DOHH2 (cell line): ENCODE results near the gene ADNP2.

ENCODE experiments used
- H3F3A ChIP-seq: fragments of 200-600 bp; sonication (generic), shearing (Covaris generic); 2 replicates; pipeline ENCODE4 v1.6.0; 2016; ENCODE audit warnings: antibody characterized with exemption, mild to moderate bottlenecking; ENCODE audit not compliant: control insufficient read depth, insufficient read depth
- H3K27ac ChIP-seq: fragments of 200-600 bp; sonication (generic); 2 replicates; pipeline ENCODE4 v1.5.1; 2014; ENCODE audit warnings: low read depth, mild to moderate bottlenecking, low read length, moderate library complexity
- H3K27me3 ChIP-seq: fragments of 200-600 bp; sonication (generic); 2 replicates; pipeline ENCODE4 v1.6.1; 2014; ENCODE audit warnings: mild to moderate bottlenecking, low read length, mixed read lengths; ENCODE audit not compliant: control insufficient read depth
- H3K36me3 ChIP-seq: fragments of 200-600 bp; sonication (generic); 2 replicates; pipeline ENCODE4 v1.6.1; 2014; ENCODE audit warnings: mild to moderate bottlenecking, low read length, moderate library complexity, mixed read lengths; ENCODE audit not compliant: control insufficient read depth
- H3K4me1 ChIP-seq: fragments of 200-600 bp; sonication (generic); 2 replicates; pipeline ENCODE4 v1.6.1; 2014; ENCODE audit warnings: mild to moderate bottlenecking, low read length, mixed read lengths; ENCODE audit not compliant: control insufficient read depth
- H3K4me2 ChIP-seq: fragments of 200-600 bp; sonication (generic); 2 replicates; pipeline ENCODE4 v1.6.0; 2014; ENCODE audit warnings: mild to moderate bottlenecking, low read length, moderate library complexity
- H3K4me3 ChIP-seq: fragments of 200-600 bp; sonication (generic); 2 replicates; pipeline ENCODE4 v1.5.1; 2014; ENCODE audit warnings: mild to moderate bottlenecking, low read length, mixed read lengths
- H3K79me2 ChIP-seq: fragments of 200-600 bp; sonication (generic); 2 replicates; pipeline ENCODE4 v1.6.1; 2014; ENCODE audit warnings: mild to moderate bottlenecking, low read length, mixed read lengths; ENCODE audit not compliant: control insufficient read depth
- H3K9me2 ChIP-seq: fragments of 200-600 bp; sonication (generic); replicated peaks from 2 replicates; pipeline ENCODE4 v1.6.1; 2014; ENCODE audit warnings: mild to moderate bottlenecking, low read length, mixed read lengths; ENCODE audit not compliant: control insufficient read depth
- H3K9me3 ChIP-seq: fragments of 200-600 bp; sonication (generic); 2 replicates; pipeline ENCODE4 v1.6.1; 2014; ENCODE audit warnings: antibody characterized with exemption, low read length, mixed read lengths; ENCODE audit not compliant: control insufficient read depth, insufficient read depth
- H4K20me1 ChIP-seq: fragments of 200-600 bp; sonication (generic); 2 replicates; pipeline ENCODE4 v1.6.0; 2014; ENCODE audit warnings: low read depth, mild to moderate bottlenecking, antibody characterized with exemption, low read length, moderate library complexity; ENCODE audit not compliant: control insufficient read depth, insufficient read depth
- CTCF ChIP-seq: fragments of 200-600 bp; sonication (generic); IDR thresholded peaks from one replicate; pipeline ENCODE4 v1.5.1; 2014; ENCODE audit warnings: antibody characterized with exemption, mild to moderate bottlenecking, low read depth, low read length; ENCODE audit not compliant: poor library complexity, severe bottlenecking
- EZH2phosphoT487 ChIP-seq: fragments of 200-600 bp; sonication (generic); IDR thresholded peaks from 2 replicates; pipeline ENCODE4 v1.6.1; 2017; ENCODE audit warnings: borderline replicate concordance, mild to moderate bottlenecking, antibody characterized with exemption, low read length, moderate library complexity, mixed read lengths

ADNP2 gene

GRCh38 chr18:80075940-80076339 lies 33.1 kb upstream of the ADNP2 start:
- no peaks in the 10 kb centered on the region for H4K20me1 ChIP-seq
- H3K9me2 ChIP-seq: no peaks in the 10 kb centered on the region
- no peaks in the 10 kb centered on the region for H3K79me2 ChIP-seq
- H3K27me3 ChIP-seq: no peaks in the 10 kb centered on the region
- no peak overlapping the region for H3K27ac ChIP-seq
- H3K4me2 ChIP-seq: no peak overlapping the region
- no peak overlapping the region for H3K4me3 ChIP-seq
- H3K4me1 ChIP-seq: no peaks in the 10 kb centered on the region
- H3K9me3 ChIP-seq: peaks cover 6% of the 10 kb centered on the region; the same call in 1 of the 2 replicates
- H3K36me3 ChIP-seq: no peaks in the 10 kb centered on the region
- TF ChIP-seq CTCF (no peak), EZH2phosphoT487 (no peak)
- H3F3A ChIP-seq: no peaks in the 10 kb centered on the region

- Histone ChIP-seq H3K27ac (no peak overlapping the region), H3K4me1 (no peaks in the 10 kb centered on the region), H4K20me1 (no peaks in the 10 kb centered on the region), H3K9me3 (peaks cover 6% of the 10 kb centered on the region; the same call in 1 of the 2 replicates), H3K9me2 (no peaks in the 10 kb centered on the region), H3K79me2 (no peaks in the 10 kb centered on the region), H3K27me3 (no peaks in the 10 kb centered on the region), H3K4me2 (no peak overlapping the region), H3F3A (no peaks in the 10 kb centered on the region), H3K36me3 (no peaks in the 10 kb centered on the region), H3K4me3 (no peak overlapping the region)
- TF ChIP-seq EZH2phosphoT487 (no peak), CTCF (no peak)
These were observed 32.7 kb upstream of the ADNP2 start for GRCh38 chr18:80076379-80076778.

GRCh38 chr18:80077873-80078272 lies 31.2 kb upstream of the ADNP2 start:
- Histone ChIP-seq H3K9me2 (no peaks in the 10 kb centered on the region), H3K4me1 (no peaks in the 10 kb centered on the region), H3K36me3 (no peaks in the 10 kb centered on the region), H3F3A (no peaks in the 10 kb centered on the region), H3K79me2 (no peaks in the 10 kb centered on the region), H4K20me1 (no peaks in the 10 kb centered on the region), H3K4me3 (no peak overlapping the region), H3K27me3 (no peaks in the 10 kb centered on the region), H3K4me2 (no peak overlapping the region), H3K27ac (no peak overlapping the region), H3K9me3 (peaks cover 6% of the 10 kb centered on the region; the same call in 1 of the 2 replicates)
- TF ChIP-seq CTCF (no peak), EZH2phosphoT487 (no peak)

GRCh38 chr18:80086281-80086680 lies 22.8 kb upstream of the ADNP2 start:
- no peaks in the 10 kb centered on the region for H3K4me1 ChIP-seq
- H3K27me3 ChIP-seq: no peaks in the 10 kb centered on the region
- H3K36me3 ChIP-seq: no peaks in the 10 kb centered on the region
- no peak overlapping the region for H3K27ac ChIP-seq
- H4K20me1 ChIP-seq: no peaks in the 10 kb centered on the region
- H3F3A ChIP-seq: no peaks in the 10 kb centered on the region
- no peak overlapping the region for H3K4me2 ChIP-seq
- H3K9me3 ChIP-seq: peaks cover 15% of the 10 kb centered on the region; the same call in 1 of the 2 replicates
- H3K4me3 ChIP-seq: no peak overlapping the region
- no peaks in the 10 kb centered on the region for H3K9me2 ChIP-seq
- TF ChIP-seq CTCF: no peak
- TF ChIP-seq EZH2phosphoT487: no peak
- H3K79me2 ChIP-seq: no peaks in the 10 kb centered on the region
